H1 (cell line): ENCODE data around the gene KRT34. TPM values are rescaled to one million over a fixed set of nuclear protein-coding genes. Genes with fewer than 3 reads are reported as not detected.

Source experiments
- CTCF ChIA-PET: fragments of 300-600 bp; sonication (Branson Sonifier 250); formaldehyde crosslinking; loops from one replicate; lab custom pipeline; 2021; ENCODE audit not compliant: partially characterized antibody; lab: Charles Lee
- POLR2A ChIA-PET: fragments of 300-600 bp; sonication (Branson Sonifier 250); formaldehyde crosslinking; loops from one replicate; lab custom pipeline; 2021; ENCODE audit warnings: inconsistent platforms; ENCODE audit not compliant: partially characterized antibody; lab: Charles Lee
- DNase-seq, 2 experiments: peaks; one replicate each; pipeline versions ENCODE4 v3.0.0 to v3.0.0-alpha.2; 2010 to 2022; ENCODE audit warnings: low spot score in 2 of 2, low read depth in 1 of 2, mixed read lengths in 1 of 2
- FAIRE-seq: peaks from 2 replicates; lab custom pipeline; 2011; peaks lifted over from hg19 to GRCh38; lab: Jason Lieb, UNC
- H2AFZ ChIP-seq: 2 replicates; pipeline ENCODE4 v1.8.1; 2012; ENCODE audit warnings: low read length, inconsistent platforms
- H2AK5ac ChIP-seq: 2 replicates; pipeline ENCODE4 v1.6.1; 2013; ENCODE audit warnings: low read depth, low read length
- H2BK120ac ChIP-seq: replicated peaks from 2 replicates; pipeline ENCODE3; 2013; ENCODE audit warnings: low read depth, low read length, inconsistent platforms
- H2BK12ac ChIP-seq: 2 replicates; pipeline ENCODE4 v1.6.1; 2013; ENCODE audit warnings: low read depth, low read length
- H2BK15ac ChIP-seq: 2 replicates; pipeline ENCODE4 v1.6.1; 2013; ENCODE audit warnings: low read length
- H2BK20ac ChIP-seq: 2 replicates; pipeline ENCODE4 v1.6.1; 2013; ENCODE audit warnings: low read length
- H2BK5ac ChIP-seq: 2 replicates; pipeline ENCODE4 v1.6.1; 2013; ENCODE audit warnings: low read depth, low read length
- H3K14ac ChIP-seq: 2 replicates; pipeline ENCODE4 v1.6.1; 2013; ENCODE audit warnings: inconsistent platforms; ENCODE audit not compliant: insufficient read length
- H3K18ac ChIP-seq: 2 replicates; pipeline ENCODE4 v1.6.1; 2013; ENCODE audit warnings: low read length; ENCODE audit errors: extremely low read depth
- H3K23ac ChIP-seq: 2 replicates; pipeline ENCODE4 v1.6.1; 2013; ENCODE audit warnings: inconsistent platforms; ENCODE audit not compliant: insufficient read length
- H3K23me2 ChIP-seq: 2 replicates; pipeline ENCODE4 v1.6.1; 2013; ENCODE audit warnings: low read depth, low read length
- H3K27ac ChIP-seq: 2 replicates; pipeline ENCODE4 v1.6.1; 2011; ENCODE audit warnings: low read depth, low read length, inconsistent platforms
- H3K27me3 ChIP-seq, 4 experiments: replicated peaks in 1 of 4; 1 replicate in 1 of 4; 2 replicates in 3 of 4; pipeline versions ENCODE4 v1.6.1 to v1.8.1; 2011 to 2013; ENCODE audit warnings: low read length in 3 of 4, mild to moderate bottlenecking in 3 of 4, inconsistent platforms in 2 of 4, mixed read lengths in 2 of 4, moderate library complexity in 1 of 4; ENCODE audit not compliant: control insufficient read depth in 3 of 4, insufficient read depth in 3 of 4; ENCODE audit errors: extremely low read depth in 1 of 4
- H3K36me3 ChIP-seq, 4 experiments: 2 replicates each; pipeline versions ENCODE4 v1.6.1 to v1.8.1; 2011 to 2013; ENCODE audit warnings: mild to moderate bottlenecking in 4 of 4, low read length in 3 of 4, moderate library complexity in 2 of 4, control low read depth in 1 of 4, inconsistent platforms in 1 of 4; ENCODE audit not compliant: insufficient read depth in 4 of 4, control insufficient read depth in 2 of 4
- H3K4ac ChIP-seq: replicated peaks from 2 replicates; pipeline ENCODE3; 2013; ENCODE audit warnings: low read length, low read depth, mixed read lengths, inconsistent platforms; ENCODE audit not compliant: insufficient read length
- H3K4me1 ChIP-seq, 4 experiments: replicated peaks in 1 of 4; 1 replicate in 1 of 4; 2 replicates in 3 of 4; pipeline versions ENCODE4 v1.6.1 to v1.8.1; 2011 to 2013; ENCODE audit warnings: low read length in 3 of 4, inconsistent platforms in 2 of 4, mixed read lengths in 1 of 4; ENCODE audit not compliant: insufficient read depth in 4 of 4, control insufficient read depth in 3 of 4
- H3K4me2 ChIP-seq, 2 experiments: 2 replicates each; pipeline versions ENCODE4 v1.6.1 to v1.8.1; 2011 to 2013; ENCODE audit warnings: low read depth in 2 of 2, low read length in 2 of 2, control low read depth in 1 of 2, inconsistent platforms in 1 of 2, mild to moderate bottlenecking in 1 of 2; ENCODE audit not compliant: insufficient read depth in 1 of 2
- H3K4me3 ChIP-seq, 4 experiments: fragments of 200-600, 300-600 bp in 1 of 4; sonication (generic), shearing (Covaris generic), sonication (Bioruptor Twin) in 1 of 4; 2 replicates each; pipeline versions ENCODE4 v1.5.1 to v1.8.1; 2011 to 2016; ENCODE audit warnings: low read length in 4 of 4, low read depth in 3 of 4, control low read depth in 2 of 4, inconsistent platforms in 2 of 4, mild to moderate bottlenecking in 2 of 4, mixed read lengths in 1 of 4, moderate library complexity in 1 of 4; ENCODE audit not compliant: insufficient read depth in 2 of 4; ENCODE audit errors: extremely low read depth in 1 of 4
- H3K56ac ChIP-seq: replicated peaks from 2 replicates; pipeline ENCODE3; 2013; ENCODE audit warnings: low read depth, mild to moderate bottlenecking, mixed read lengths, low read length, inconsistent platforms; ENCODE audit not compliant: insufficient read length
- H3K79me1 ChIP-seq: 2 replicates; pipeline ENCODE4 v1.6.1; 2013; ENCODE audit warnings: low read depth, low read length, control low read depth
- H3K79me2 ChIP-seq, 2 experiments: 2 replicates each; pipeline versions ENCODE4 v1.6.1 to v1.8.1; 2012 to 2013; ENCODE audit warnings: low read length in 2 of 2, mild to moderate bottlenecking in 2 of 2, inconsistent platforms in 1 of 2; ENCODE audit not compliant: insufficient read depth in 2 of 2, control insufficient read depth in 1 of 2
- H3K9ac ChIP-seq, 4 experiments: replicated peaks in 1 of 4; 1 replicate in 1 of 4; 2 replicates in 3 of 4; pipeline versions ENCODE4 v1.6.1 to v1.8.1; 2011 to 2013; ENCODE audit warnings: low read depth in 3 of 4, low read length in 3 of 4, control low read depth in 2 of 4, mild to moderate bottlenecking in 2 of 4, moderate library complexity in 2 of 4, inconsistent platforms in 1 of 4; ENCODE audit errors: extremely low read depth in 1 of 4
- H3K9me3 ChIP-seq, 2 experiments: 2 replicates each; pipeline versions ENCODE4 v1.6.1 to v1.8.1; 2012 to 2013; ENCODE audit warnings: mild to moderate bottlenecking in 2 of 2, moderate library complexity in 2 of 2, control low read depth in 1 of 2, inconsistent platforms in 1 of 2, low read depth in 1 of 2, low read length in 1 of 2, mixed read lengths in 1 of 2; ENCODE audit not compliant: insufficient read depth in 2 of 2
- H4K20me1 ChIP-seq, 2 experiments: replicated peaks in 1 of 2; 2 replicates each; pipeline versions ENCODE3 to v1.8.1; 2011 to 2013; ENCODE audit warnings: inconsistent platforms in 2 of 2, low read length in 2 of 2, mild to moderate bottlenecking in 1 of 2; ENCODE audit not compliant: insufficient read depth in 2 of 2, control insufficient read depth in 1 of 2
- H4K5ac ChIP-seq: 2 replicates; pipeline ENCODE4 v1.6.1; 2013; ENCODE audit warnings: low read length, low read depth, mixed read lengths, inconsistent platforms; ENCODE audit not compliant: insufficient read length
- H4K8ac ChIP-seq: 2 replicates; pipeline ENCODE4 v1.8.0; 2013; ENCODE audit warnings: mild to moderate bottlenecking, moderate library complexity, low read length, inconsistent platforms; ENCODE audit not compliant: insufficient read depth; ENCODE audit errors: extremely low read depth
- H4K91ac ChIP-seq: replicated peaks from 2 replicates; pipeline ENCODE3; 2013; ENCODE audit warnings: low read length, mixed read lengths, inconsistent platforms; ENCODE audit not compliant: insufficient read length
- CHD2 ChIP-seq: IDR thresholded peaks from 2 replicates; pipeline ENCODE4 v1.6.1; 2012; ENCODE audit warnings: low read length, improper control_type of control experiment
- JUND ChIP-seq: IDR thresholded peaks from 2 replicates; pipeline ENCODE4 v1.6.1; 2011; ENCODE audit warnings: mild to moderate bottlenecking, improper control_type of control experiment, low read length
- RBBP5 ChIP-seq: IDR thresholded peaks from 2 replicates; pipeline ENCODE4 v1.7.1; 2012; ENCODE audit warnings: low read depth, mild to moderate bottlenecking, inconsistent platforms, low read length, moderate library complexity, borderline replicate concordance
- SAP30 ChIP-seq: fragments of 300-600 bp; sonication (generic); IDR thresholded peaks from 2 replicates; pipeline ENCODE4 v1.7.1; 2012; ENCODE audit warnings: low read length, moderate library complexity, mild to moderate bottlenecking, inconsistent platforms; ENCODE audit not compliant: insufficient read depth, insufficient replicate concordance
- TEAD4 ChIP-seq: IDR thresholded peaks from 2 replicates; pipeline ENCODE4 v1.6.1; 2012; ENCODE audit warnings: low read depth, low read length, inconsistent platforms, mixed read lengths
- ZNF274 ChIP-seq: IDR thresholded peaks from 2 replicates; pipeline ENCODE4 v1.7.0; 2012; ENCODE audit warnings: low read length, borderline replicate concordance; ENCODE audit errors: extremely low read depth
- WGBS, 2 experiments: shearing (Covaris generic) in 1 of 2; methylation state at CpG; one replicate each; pipeline versions ENCODE4 v1.1.6 to v1.1.7; 2013 to 2015; ENCODE audit warnings: low lambda C conversion rate in 2 of 2, mixed read lengths in 2 of 2, inconsistent platforms in 1 of 2, low coverage in 1 of 2, missing lambda C conversion rate in 1 of 2; ENCODE audit not compliant: insufficient replicate concordance in 2 of 2, insufficient coverage in 1 of 2, insufficient read length in 1 of 2; ENCODE audit errors: extremely low coverage in 1 of 2, missing lambda C conversion rate in 1 of 2; 5-methylcytosine and 5-hydroxymethylcytosine counted together
- polyA plus RNA-seq, 7 experiments: library from polyadenylated mRNA; depleted of rRNA in 3 of 7; stranded (reverse) in 5 of 7; unstranded in 2 of 7; fragments of >200 nt in 5 of 7; fragments of 200-250 nt in 2 of 7; gene quantifications; 1 replicate in 5 of 7; 2 replicates in 1 of 7; 4 replicates in 1 of 7; pipeline versions ENCODE4 v1.2.1 to v1.2.3, GENCODE V29; 2011 to 2013; ENCODE audit warnings: missing spikeins in 2 of 7, mixed read lengths in 2 of 7
- total RNA-seq: library from RNA; stranded (reverse); fragmentation: NEBNext Ultra II Directional; extraction: Animal tissue kit (Norgen Biotek cat#: 25700); gene quantifications from 2 replicates; pipeline ENCODE4 v1.2.1, GENCODE V29; 2021

Gene KRT34
- total and polyA plus RNA-seq, 2 of the 8 experiments (the other 6 are each of a cell fraction or from before 2014, with no cell fraction given), result not detected

- CTCF ChIA-PET, result interaction anchor here (0.8 to 2.3 kb wide), 2 partner anchors 26 to 70 kb away, joined by 3 to 6 read pairs; no protein-coding TSS in a partner anchor
- DNase-seq, result no peak
- TF ChIP-seq CHD2 (no peak), ZNF274 (no peak), JUND (no peak), SAP30 (no peak), RBBP5 (no peak), TEAD4 (no peak)
Observed at GRCh38 chr17:41392278-41392677, 10.2 kb upstream of the KRT34 start.

More at GRCh38 chr17:41392278-41392677, 10.2 kb upstream of the KRT34 start:
- Histone ChIP-seq H2BK120ac (no peak overlapping the region), H4K20me1 (no peaks in the 10 kb centered on the region), H3K4me1 (no peaks in the 10 kb centered on the region), H3K4me3 (no peak overlapping the region), H2BK15ac (no peak overlapping the region), H2AFZ (no peak overlapping the region), H3K4me2 (no peak overlapping the region), H3K79me2 (no peaks in the 10 kb centered on the region), H3K23me2 (no peaks in the 10 kb centered on the region), H3K18ac (no peak overlapping the region), H3K23ac (no peak overlapping the region), H3K9ac (no peak overlapping the region), H3K36me3 (no peaks in the 10 kb centered on the region), H3K4ac (no peak overlapping the region), H3K14ac (no peak overlapping the region), H3K9me3 (no peaks in the 10 kb centered on the region; a peak in 1 of 4 replicates), H4K5ac (no peak overlapping the region), H4K91ac (no peak overlapping the region), H3K27ac (no peak overlapping the region), H3K56ac (no peak overlapping the region), H2BK5ac (no peak overlapping the region), H2AK5ac (no peak overlapping the region), H2BK20ac (no peak overlapping the region), H3K79me1 (no peaks in the 10 kb centered on the region), H2BK12ac (no peak overlapping the region), H4K8ac (no peak overlapping the region), H3K27me3 (no peaks in the 10 kb centered on the region)
- WGBS, 2 experiments, result 85% methylated on average over 1 of the region's 1 CpG; no CpG with 5 or more reads in 1 of the 2 experiments
- POLR2A ChIA-PET, result no interaction called here
- FAIRE-seq, result no peak
